AG04450 (cell line): Measurements from ENCODE around the gene MYOCD. TPM values are rescaled to one million over a fixed set of nuclear protein-coding genes. Genes with fewer than 3 reads are reported as not detected.
A peak's percentile ranks its signal among the peaks of the same experiment; 100 is the strongest.

ENCODE experiments used
- CTCF ChIA-PET: fragments of 300-600, 350-600 bp; formaldehyde crosslinking; extraction: SDS; loops from one replicate; lab custom pipeline; 2022; ENCODE audit warnings: antibody characterized with exemption, inconsistent platforms; lab: Charles Lee
- POLR2A ChIA-PET: fragments of 350-600 bp; formaldehyde crosslinking; extraction: SDS; loops from one replicate; lab custom pipeline; 2021; ENCODE audit warnings: antibody characterized with exemption, inconsistent platforms; lab: Yijun Ruan, JAX
- DNase-seq: peaks from one replicate; pipeline ENCODE4 v3.0.0-alpha.2; 2011; ENCODE audit warnings: low read depth, low spot score
- H3K27ac ChIP-seq: one replicate; pipeline ENCODE4 v1.5.1; 2012; ENCODE audit warnings: low read depth, low read length, control low read depth
- H3K27me3 ChIP-seq: one replicate; pipeline ENCODE4 v1.6.0; 2012; ENCODE audit warnings: low read length; ENCODE audit not compliant: control insufficient read depth, insufficient read depth
- H3K4me3 ChIP-seq: 2 replicates; pipeline ENCODE4 v1.5.1; 2011; ENCODE audit warnings: mild to moderate bottlenecking, low read depth, low read length, control low read depth
- H3K9me3 ChIP-seq: 2 replicates; pipeline ENCODE4 v1.5.1; 2012; ENCODE audit warnings: low read length; ENCODE audit not compliant: control insufficient read depth, insufficient read depth
- polyA plus RNA-seq: library from polyadenylated mRNA; depleted of rRNA; stranded (reverse); fragments of >200 nt; gene quantifications from 2 replicates; pipeline ENCODE4 v1.2.3, GENCODE V29; 2011
- TF ChIP-seq, protein P1 (sequence below): IDR thresholded peaks from 2 replicates; pipeline ENCODE4 v1.5.1; 2011; ENCODE audit warnings: low read depth, low read length, control low read depth, inconsistent platforms

The MYOCD gene
- polyA plus RNA-seq, 1 experiment = 19.0 TPM

DNA sequence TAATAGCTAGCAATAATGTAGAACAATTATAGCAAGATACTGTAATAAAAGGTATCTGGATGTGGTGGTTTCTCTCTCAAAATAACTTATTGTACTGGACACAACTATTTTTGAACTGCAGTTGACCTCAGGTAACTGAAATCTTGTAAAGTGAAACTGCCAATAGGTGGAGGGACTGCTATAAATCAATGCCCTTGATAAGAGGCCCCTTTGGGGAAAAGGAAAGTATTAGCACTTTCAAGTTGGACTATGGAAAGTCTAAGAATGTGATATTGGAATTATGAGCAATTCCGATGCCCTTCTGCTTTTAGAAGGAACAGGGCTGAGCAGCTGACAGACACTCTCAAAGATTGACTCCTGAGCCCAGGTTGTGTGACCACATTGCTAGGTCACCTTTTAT lies 79.1 kb downstream of the MYOCD start:
- no peak overlapping the region for H3K4me3 ChIP-seq
- H3K9me3 ChIP-seq = no peaks in the 10 kb centered on the region
- TF ChIP-seq, protein P1, sequence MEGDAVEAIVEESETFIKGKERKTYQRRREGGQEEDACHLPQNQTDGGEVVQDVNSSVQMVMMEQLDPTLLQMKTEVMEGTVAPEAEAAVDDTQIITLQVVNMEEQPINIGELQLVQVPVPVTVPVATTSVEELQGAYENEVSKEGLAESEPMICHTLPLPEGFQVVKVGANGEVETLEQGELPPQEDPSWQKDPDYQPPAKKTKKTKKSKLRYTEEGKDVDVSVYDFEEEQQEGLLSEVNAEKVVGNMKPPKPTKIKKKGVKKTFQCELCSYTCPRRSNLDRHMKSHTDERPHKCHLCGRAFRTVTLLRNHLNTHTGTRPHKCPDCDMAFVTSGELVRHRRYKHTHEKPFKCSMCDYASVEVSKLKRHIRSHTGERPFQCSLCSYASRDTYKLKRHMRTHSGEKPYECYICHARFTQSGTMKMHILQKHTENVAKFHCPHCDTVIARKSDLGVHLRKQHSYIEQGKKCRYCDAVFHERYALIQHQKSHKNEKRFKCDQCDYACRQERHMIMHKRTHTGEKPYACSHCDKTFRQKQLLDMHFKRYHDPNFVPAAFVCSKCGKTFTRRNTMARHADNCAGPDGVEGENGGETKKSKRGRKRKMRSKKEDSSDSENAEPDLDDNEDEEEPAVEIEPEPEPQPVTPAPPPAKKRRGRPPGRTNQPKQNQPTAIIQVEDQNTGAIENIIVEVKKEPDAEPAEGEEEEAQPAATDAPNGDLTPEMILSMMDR = no peak
- H3K27me3 ChIP-seq = no peaks in the 10 kb centered on the region
- CTCF ChIA-PET = interaction anchor here (1.2 kb wide), 1 partner anchor 77 kb away, joined by 4 read pairs; no protein-coding TSS in a partner anchor
- no peak for DNase-seq
- POLR2A ChIA-PET = no interaction called here
- no peak overlapping the region for H3K27ac ChIP-seq

GRCh38 chr17:12745486-12745885 lies 79.8 kb downstream of the MYOCD start:
- TF ChIP-seq, protein P1 = no peak
- CTCF ChIA-PET = no interaction called here
- H3K27me3 ChIP-seq = no peaks in the 10 kb centered on the region
- H3K9me3 ChIP-seq = no peaks in the 10 kb centered on the region
- no peak for DNase-seq
- H3K27ac ChIP-seq = no peak overlapping the region
- POLR2A ChIA-PET = no interaction called here
- H3K4me3 ChIP-seq = no peak overlapping the region

DNA sequence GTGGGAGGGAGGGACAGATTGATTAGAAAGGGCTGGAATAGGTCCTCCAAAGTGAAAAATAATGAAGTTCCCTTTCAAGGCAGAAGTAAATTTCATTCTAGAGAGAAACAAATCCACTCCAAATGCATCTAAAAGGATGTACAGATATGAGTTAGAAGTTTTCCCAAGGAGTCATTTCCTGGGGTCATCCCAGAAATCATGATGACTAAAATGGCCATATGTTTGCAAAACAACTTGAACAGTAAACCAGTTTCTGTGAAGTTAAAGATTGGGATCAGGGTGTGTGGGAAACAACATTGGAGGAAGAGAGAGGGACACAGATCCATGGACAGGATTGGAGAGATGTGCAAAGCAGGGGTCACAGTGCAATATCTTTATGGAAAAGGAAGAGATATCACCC lies 91.1 kb downstream of the MYOCD start:
- H3K4me3 ChIP-seq = no peak overlapping the region
- DNase-seq = no peak
- TF ChIP-seq, protein P1 = no peak
- CTCF ChIA-PET = interaction anchor here (0.9 kb wide), 1 partner anchor 15 kb away, joined by 4 read pairs; no protein-coding TSS in a partner anchor
- H3K9me3 ChIP-seq = no peaks in the 10 kb centered on the region
- POLR2A ChIA-PET = no interaction called here
- H3K27me3 ChIP-seq = no peaks in the 10 kb centered on the region
- no peak overlapping the region for H3K27ac ChIP-seq

DNA sequence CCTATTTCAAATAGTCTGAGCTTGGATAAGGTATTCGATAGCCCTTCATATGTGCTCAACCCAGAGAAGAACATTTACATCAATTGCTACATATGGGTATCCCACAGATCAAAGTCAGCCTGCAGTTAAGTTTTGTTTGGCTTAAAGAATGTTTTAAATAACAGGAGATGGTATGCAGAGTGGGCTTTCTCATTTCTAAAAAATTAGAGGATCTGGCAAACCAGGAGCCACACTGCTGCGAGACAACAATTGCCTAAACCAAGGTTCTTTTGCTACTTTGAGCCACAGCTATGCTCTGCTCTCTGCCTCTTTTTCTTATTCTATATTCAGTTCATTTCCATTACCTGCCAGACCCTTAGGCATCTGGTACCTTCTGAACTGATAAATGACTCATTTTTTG lies 93.4 kb downstream of the MYOCD start:
- TF ChIP-seq, protein P1 = no peak
- ChIA-PET POLR2A (no interaction called here), CTCF (interaction anchor here (0.7 kb wide), 1 partner anchor 34 kb away, joined by 3 read pairs; no protein-coding TSS in a partner anchor)
- Histone ChIP-seq H3K27ac (no peak overlapping the region), H3K27me3 (no peaks in the 10 kb centered on the region), H3K4me3 (no peak overlapping the region), H3K9me3 (no peaks in the 10 kb centered on the region)
- no peak for DNase-seq

DNA sequence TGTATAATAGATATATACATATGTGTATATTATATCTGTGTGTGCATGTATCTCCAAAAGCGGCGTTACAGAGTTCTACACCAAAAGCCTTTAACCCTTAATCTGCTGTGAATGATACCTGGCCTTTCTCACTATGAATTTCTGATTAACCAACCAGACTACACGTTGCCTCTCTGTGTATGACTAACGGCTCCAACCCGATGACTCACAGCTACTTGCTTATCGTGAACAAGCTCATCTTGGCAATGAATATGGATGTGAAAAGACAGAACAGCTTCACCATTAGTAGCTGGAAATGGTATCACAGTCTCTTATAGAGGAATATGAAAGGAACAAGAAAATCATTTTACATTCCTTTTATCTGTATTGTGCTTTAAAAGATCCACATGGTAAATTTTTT lies 99.9 kb downstream of the MYOCD start:
- H3K27me3 ChIP-seq = no peaks in the 10 kb centered on the region
- ChIA-PET POLR2A (no interaction called here), CTCF (interaction anchor here (0.6 to 2.4 kb wide), 4 partner anchors 10 to 585 kb away, joined by 4 to 18 read pairs (median 6); no protein-coding TSS in a partner anchor)
- no peak overlapping the region for H3K27ac ChIP-seq
- TF ChIP-seq, protein P1 = no peak
- peak; percentile 78 for DNase-seq
- H3K4me3 ChIP-seq = no peak overlapping the region
- H3K9me3 ChIP-seq = no peaks in the 10 kb centered on the region
